ENCODE results near the gene FTO. TPM values are rescaled to one million over a fixed set of nuclear protein-coding genes. Genes with fewer than 3 reads are reported as not detected.

FTO gene
- total and polyA plus RNA-seq, 4 experiments from 2014 or later = 61.5 to 126 (median 69.7) TPM

DNA sequence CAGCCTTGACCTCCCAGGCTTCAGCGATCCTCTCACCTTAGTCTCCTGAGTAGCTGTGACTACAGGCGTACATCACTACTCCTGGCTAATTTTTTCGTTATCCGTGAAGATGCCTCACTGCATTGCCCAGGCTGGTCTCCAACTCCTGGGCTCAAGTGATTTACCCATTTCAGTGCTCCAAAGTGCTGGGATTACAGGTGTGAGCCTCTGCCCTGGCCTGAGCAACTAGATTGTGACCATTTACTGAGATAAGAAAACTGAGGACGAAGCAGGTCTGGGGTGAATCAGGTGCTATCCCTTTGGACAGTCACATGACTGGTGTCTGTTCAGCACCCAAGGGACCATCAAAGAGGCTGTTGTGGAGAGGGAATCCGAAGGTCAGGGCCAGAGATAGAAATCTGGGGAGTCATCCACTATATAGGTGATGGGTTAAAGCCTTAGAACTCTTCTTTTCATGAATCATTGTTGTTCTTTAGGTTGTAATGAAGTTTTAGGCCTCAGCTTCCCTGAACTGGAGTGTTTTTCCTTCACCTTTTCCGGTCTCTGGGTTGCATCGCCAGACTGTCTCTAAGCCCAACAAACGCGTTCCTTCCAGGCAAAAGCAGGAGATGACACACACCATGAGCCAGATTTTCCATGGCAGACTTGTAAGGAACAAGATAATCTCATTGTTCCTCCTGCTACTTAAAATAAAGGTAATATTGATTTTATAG is 62.5 kb downstream of the FTO start:
- intact Hi-C loops (cut with micrococcal nuclease) = no loop called here
- ChIA-PET POLR2A (ENCODE audit: partially characterized antibody) (no interaction called here), CTCF (ENCODE audit: partially characterized antibody) (no interaction called here)
- no peaks in the 10 kb centered on the region for H3K9me3 Mint-ChIP-seq
- H3K4me3 ChIP-seq (ENCODE audit: low read length in 2 of 2) = no peak overlapping the region
- H3K4me3 Mint-ChIP-seq = no peak overlapping the region
- H3K36me3 ChIP-seq (ENCODE audit: insufficient read depth, low read length) = no peaks in the 10 kb centered on the region
- H3K27ac Mint-ChIP-seq = peak overlapping the region in 1 of 7 donors; percentile 54
- H3K27ac ChIP-seq (ENCODE audit: low read depth, low read length) = no peak overlapping the region
- no peaks in the 10 kb centered on the region for H3K4me1 ChIP-seq (ENCODE audit: insufficient read depth, low read length)
- DNase-seq = no peak
- peaks cover 22 to 27% (median 25%) of the 10 kb centered on the region in 4 donors for H3K4me1 Mint-ChIP-seq
- no peaks in the 10 kb centered on the region for H3K9me3 ChIP-seq (ENCODE audit: control insufficient read depth in 1 of 2, low read length in 2 of 2)
- no peaks in the 10 kb centered on the region for H3K27me3 Mint-ChIP-seq
- H3K36me3 Mint-ChIP-seq = peaks cover 0 to 4% of the 10 kb centered on the region in 2 donors
- no peaks in the 10 kb centered on the region for H3K27me3 ChIP-seq (ENCODE audit: insufficient read depth, low read length)

DNA sequence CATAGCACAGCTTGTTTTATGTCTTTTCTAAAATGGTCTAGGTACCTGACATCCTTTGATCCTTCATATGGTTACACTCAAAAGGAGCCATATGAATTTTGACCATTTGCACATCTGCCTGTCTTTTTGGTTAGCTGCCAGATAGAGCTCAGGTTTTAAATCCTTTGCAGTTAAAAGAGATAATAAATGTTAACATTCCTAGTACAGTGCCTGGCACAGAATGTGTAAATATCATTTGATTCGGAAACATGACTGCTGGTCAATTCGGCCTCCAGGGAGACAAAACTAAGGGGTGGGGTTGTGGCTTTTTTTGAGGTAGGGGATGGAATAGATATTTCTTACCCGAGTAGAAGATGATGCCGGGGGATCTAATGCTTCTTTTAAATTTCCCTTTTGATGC is 64.2 kb downstream of the FTO start:
- no peaks in the 10 kb centered on the region for H3K36me3 ChIP-seq (ENCODE audit: insufficient read depth, low read length)
- Mint-ChIP-seq H3K4me1 (peaks cover 18 to 22% (median 22%) of the 10 kb centered on the region in 4 donors), H3K36me3 (peaks cover 0 to 4% of the 10 kb centered on the region in 2 donors), H3K27me3 (no peaks in the 10 kb centered on the region), H3K9me3 (no peaks in the 10 kb centered on the region), H3K4me3 (no peak overlapping the region), H3K27ac (peak overlapping the region in 1 of 7 donors; percentile 3)
- no peak overlapping the region for H3K4me3 ChIP-seq (ENCODE audit: low read length in 2 of 2)
- no peak for DNase-seq
- no peak overlapping the region for H3K27ac ChIP-seq (ENCODE audit: low read depth, low read length)
- H3K4me1 ChIP-seq (ENCODE audit: insufficient read depth, low read length) = no peaks in the 10 kb centered on the region
- ChIA-PET POLR2A (ENCODE audit: partially characterized antibody) (no interaction called here), CTCF (ENCODE audit: partially characterized antibody) (no interaction called here)
- H3K27me3 ChIP-seq (ENCODE audit: insufficient read depth, low read length) = no peaks in the 10 kb centered on the region
- H3K9me3 ChIP-seq (ENCODE audit: control insufficient read depth in 1 of 2, low read length in 2 of 2) = no peaks in the 10 kb centered on the region
- intact Hi-C loops (cut with micrococcal nuclease) = no loop called here

DNA sequence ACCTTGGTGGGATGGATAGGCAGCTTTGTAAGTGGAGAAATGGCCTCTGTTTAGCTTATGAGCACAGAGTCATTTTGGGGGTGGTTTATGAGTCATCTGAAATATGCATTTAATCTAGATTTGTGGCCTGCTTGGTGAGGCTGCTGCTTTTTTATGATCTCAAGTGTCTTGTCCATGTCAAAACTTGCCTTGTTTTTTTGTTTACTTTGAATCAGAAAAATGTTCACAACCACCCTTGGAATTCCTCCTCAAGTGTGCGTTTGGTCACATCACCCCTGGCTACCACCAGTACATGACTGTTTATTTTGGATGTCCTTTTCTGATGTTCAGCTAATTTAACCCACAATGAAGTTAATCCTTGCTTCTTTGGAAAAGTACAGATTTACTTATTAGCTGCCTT is 64.6 kb downstream of the FTO start:
- CTCF ChIA-PET (ENCODE audit: partially characterized antibody) = interaction anchor here (0.8 kb wide), 1 partner anchor 26 kb away, joined by 3 read pairs; no protein-coding TSS in a partner anchor
- no peaks in the 10 kb centered on the region for H3K9me3 Mint-ChIP-seq

DNA sequence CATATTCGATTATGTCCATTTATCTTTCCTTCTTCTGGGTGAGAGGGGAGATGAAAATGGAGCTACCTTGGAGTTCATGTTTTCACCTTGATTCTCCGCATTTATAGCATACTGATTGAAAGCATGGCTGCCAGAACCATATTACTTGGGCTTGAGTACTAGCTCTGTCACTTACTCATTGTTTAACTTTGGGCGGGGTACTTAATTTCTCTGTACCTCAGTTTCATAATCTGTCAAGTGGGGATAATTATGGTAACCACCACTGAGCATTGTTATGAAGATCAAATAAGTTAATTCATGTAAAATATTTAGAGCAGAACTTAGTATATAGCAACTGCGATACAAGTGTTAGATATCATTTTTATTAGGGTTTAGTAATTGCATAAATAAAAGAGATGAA is 65.2 kb downstream of the FTO start:
- Mint-ChIP-seq H3K9me3 (no peaks in the 10 kb centered on the region), H3K27me3 (no peaks in the 10 kb centered on the region), H3K4me1 (peaks cover 17 to 25% (median 19%) of the 10 kb centered on the region in 4 donors), H3K36me3 (peaks cover 0 to under 1% of the 10 kb centered on the region in 2 donors), H3K27ac (no peak overlapping the region), H3K4me3 (no peak overlapping the region)
- Histone ChIP-seq H3K27me3 (ENCODE audit: insufficient read depth, low read length) (no peaks in the 10 kb centered on the region), H3K27ac (ENCODE audit: low read depth, low read length) (no peak overlapping the region), H3K4me1 (ENCODE audit: insufficient read depth, low read length) (no peaks in the 10 kb centered on the region), H3K36me3 (ENCODE audit: insufficient read depth, low read length) (no peaks in the 10 kb centered on the region), H3K9me3 (ENCODE audit: control insufficient read depth in 1 of 2, low read length in 2 of 2) (no peaks in the 10 kb centered on the region), H3K4me3 (ENCODE audit: low read length in 2 of 2) (no peak overlapping the region)
- DNase-seq = no peak
- POLR2A ChIA-PET (ENCODE audit: partially characterized antibody) = no interaction called here
- CTCF ChIA-PET (ENCODE audit: partially characterized antibody) = interaction anchor here (0.8 kb wide), 1 partner anchor 26 kb away, joined by 3 read pairs; no protein-coding TSS in a partner anchor
- intact Hi-C loops (cut with micrococcal nuclease) = no loop called here

More for the DNA sequence above, 64.6 kb downstream of the FTO start:
- no peaks in the 10 kb centered on the region for H3K9me3 ChIP-seq (ENCODE audit: control insufficient read depth in 1 of 2, low read length in 2 of 2)
- no peaks in the 10 kb centered on the region for H3K36me3 ChIP-seq (ENCODE audit: insufficient read depth, low read length)
- no peak overlapping the region for H3K4me3 Mint-ChIP-seq
- H3K4me3 ChIP-seq (ENCODE audit: low read length in 2 of 2) = no peak overlapping the region
- intact Hi-C loops (cut with micrococcal nuclease) = no loop called here
- DNase-seq = no peak
- H3K36me3 Mint-ChIP-seq = peaks cover 0 to 4% of the 10 kb centered on the region in 2 donors
- H3K27ac ChIP-seq (ENCODE audit: low read depth, low read length) = no peak overlapping the region
- H3K27me3 ChIP-seq (ENCODE audit: insufficient read depth, low read length) = no peaks in the 10 kb centered on the region
- POLR2A ChIA-PET (ENCODE audit: partially characterized antibody) = no interaction called here
- peaks cover 18 to 22% (median 20%) of the 10 kb centered on the region in 4 donors for H3K4me1 Mint-ChIP-seq
- H3K27me3 Mint-ChIP-seq = no peaks in the 10 kb centered on the region
- no peak overlapping the region for H3K27ac Mint-ChIP-seq
- no peaks in the 10 kb centered on the region for H3K4me1 ChIP-seq (ENCODE audit: insufficient read depth, low read length)

DNA sequence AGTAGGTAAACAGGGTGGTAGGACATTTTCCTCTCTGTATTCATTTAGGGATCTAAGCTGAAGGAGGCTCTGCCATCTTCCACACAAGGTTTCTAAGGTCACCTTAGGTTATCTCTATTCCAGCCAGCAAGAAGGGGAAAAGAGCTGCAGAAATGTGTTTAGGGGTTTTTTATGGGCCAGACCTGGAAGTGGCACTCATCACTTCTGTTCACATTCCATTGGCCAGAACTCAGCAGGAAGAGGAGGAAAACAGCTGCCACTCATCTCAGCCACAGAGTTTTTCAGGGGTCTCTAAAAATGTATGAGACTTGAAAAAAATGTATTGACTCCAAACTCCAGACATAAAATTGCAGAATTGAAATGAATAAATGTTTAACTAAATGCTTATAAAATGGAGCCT is 65.8 kb downstream of the FTO start:
- Histone ChIP-seq H3K27me3 (ENCODE audit: insufficient read depth, low read length) (no peaks in the 10 kb centered on the region), H3K9me3 (ENCODE audit: control insufficient read depth in 1 of 2, low read length in 2 of 2) (no peaks in the 10 kb centered on the region), H3K36me3 (ENCODE audit: insufficient read depth, low read length) (no peaks in the 10 kb centered on the region), H3K4me1 (ENCODE audit: insufficient read depth, low read length) (no peaks in the 10 kb centered on the region), H3K27ac (ENCODE audit: low read depth, low read length) (no peak overlapping the region), H3K4me3 (ENCODE audit: low read length in 2 of 2) (no peak overlapping the region)
- Mint-ChIP-seq H3K9me3 (no peaks in the 10 kb centered on the region), H3K27ac (peak overlapping the region in 2 of 7 donors; percentile 36 to 81), H3K36me3 (no peaks in the 10 kb centered on the region), H3K4me1 (peaks cover 17 to 31% (median 24%) of the 10 kb centered on the region in 4 donors), H3K27me3 (no peaks in the 10 kb centered on the region), H3K4me3 (no peak overlapping the region)
- DNase-seq = no peak
- CTCF ChIA-PET (ENCODE audit: partially characterized antibody) = interaction anchor here (1.2 kb wide), 1 partner anchor 27 kb away, joined by 3 read pairs; no protein-coding TSS in a partner anchor
- POLR2A ChIA-PET (ENCODE audit: partially characterized antibody) = no interaction called here
- intact Hi-C loops (cut with micrococcal nuclease) = no loop called here

- H3K9me3 Mint-ChIP-seq = no peaks in the 10 kb centered on the region
- peaks cover 23 to 37% (median 30%) of the 10 kb centered on the region in 4 donors for H3K4me1 Mint-ChIP-seq
- H3K27ac Mint-ChIP-seq = no peak overlapping the region
- no peak for DNase-seq
- no peak overlapping the region for H3K27ac ChIP-seq (ENCODE audit: low read depth, low read length)
- POLR2A ChIA-PET (ENCODE audit: partially characterized antibody) = no interaction called here
- H3K36me3 ChIP-seq (ENCODE audit: insufficient read depth, low read length) = no peaks in the 10 kb centered on the region
- no peaks in the 10 kb centered on the region for H3K36me3 Mint-ChIP-seq
- H3K9me3 ChIP-seq (ENCODE audit: control insufficient read depth in 1 of 2, low read length in 2 of 2) = no peaks in the 10 kb centered on the region
- no peaks in the 10 kb centered on the region for H3K27me3 Mint-ChIP-seq
- no peaks in the 10 kb centered on the region for H3K4me1 ChIP-seq (ENCODE audit: insufficient read depth, low read length)
- CTCF ChIA-PET (ENCODE audit: partially characterized antibody) = interaction anchor here (1.2 kb wide), 1 partner anchor 28 kb away, joined by 3 read pairs; no protein-coding TSS in a partner anchor
- intact Hi-C loops (cut with micrococcal nuclease) = no loop called here
- H3K27me3 ChIP-seq (ENCODE audit: insufficient read depth, low read length) = no peaks in the 10 kb centered on the region
- no peak overlapping the region for H3K4me3 Mint-ChIP-seq
- no peak overlapping the region for H3K4me3 ChIP-seq (ENCODE audit: low read length in 2 of 2)
Observed at GRCh38 chr16:53770641-53771040, 66.7 kb downstream of the FTO start.

GRCh38 chr16:53771655-53772497 is 67.9 kb downstream of the FTO start:
- no peak overlapping the region for H3K4me3 Mint-ChIP-seq
- H3K4me1 Mint-ChIP-seq = peaks cover 22 to 37% (median 27%) of the 10 kb centered on the region in 4 donors
- no peak overlapping the region for H3K27ac Mint-ChIP-seq
- no peaks in the 10 kb centered on the region for H3K36me3 Mint-ChIP-seq
- H3K9me3 Mint-ChIP-seq = no peaks in the 10 kb centered on the region
- H3K9me3 ChIP-seq (ENCODE audit: control insufficient read depth in 1 of 2, low read length in 2 of 2) = no peaks in the 10 kb centered on the region
- CTCF ChIA-PET (ENCODE audit: partially characterized antibody) = no interaction called here
- no peaks in the 10 kb centered on the region for H3K27me3 Mint-ChIP-seq
- intact Hi-C loops (cut with micrococcal nuclease) = no loop called here
- no peak for DNase-seq
- POLR2A ChIA-PET (ENCODE audit: partially characterized antibody) = no interaction called here
- no peaks in the 10 kb centered on the region for H3K36me3 ChIP-seq (ENCODE audit: insufficient read depth, low read length)
- no peak overlapping the region for H3K4me3 ChIP-seq (ENCODE audit: low read length in 2 of 2)
- no peak overlapping the region for H3K27ac ChIP-seq (ENCODE audit: low read depth, low read length)
- no peaks in the 10 kb centered on the region for H3K27me3 ChIP-seq (ENCODE audit: insufficient read depth, low read length)
- H3K4me1 ChIP-seq (ENCODE audit: insufficient read depth, low read length) = no peaks in the 10 kb centered on the region

Data from CD4-positive, alpha-beta memory T cell (primary cell).